SK-N-MC (cell line): ENCODE results near the gene SLC25A22.

Experiments
- DNase-seq: peaks from one replicate; pipeline ENCODE4 v3.0.0-alpha.2; 2011; ENCODE audit warnings: low read depth, low spot score
- H3K27ac ChIP-seq: fragments of 200-600 bp; sonication (generic); 2 replicates; pipeline ENCODE4 v1.5.1; 2016; ENCODE audit warnings: mixed run types
- H3K36me3 ChIP-seq: fragments of 200-600 bp; sonication (generic); 2 replicates; pipeline ENCODE4 v1.6.1; 2017; ENCODE audit warnings: antibody characterized with exemption, low read length, mixed read lengths; ENCODE audit not compliant: insufficient read depth
- H3K4me3 ChIP-seq: fragments of 200-600 bp; sonication (generic); 2 replicates; pipeline ENCODE4 v1.5.1; 2016
- H3K9ac ChIP-seq: fragments of 200-600 bp; sonication (generic); 2 replicates; pipeline ENCODE4 v1.8.0; 2017; ENCODE audit warnings: mixed run types, mixed read lengths; ENCODE audit not compliant: insufficient read length
- H3K9me3 ChIP-seq: fragments of 200-600 bp; sonication (generic); 2 replicates; pipeline ENCODE4 v1.6.1; 2017; ENCODE audit warnings: low read depth, mild to moderate bottlenecking, antibody characterized with exemption, low read length, moderate library complexity, mixed read lengths
- EZH2 ChIP-seq: fragments of 200-600 bp; sonication (generic); IDR thresholded peaks from one replicate; pipeline ENCODE4 v1.6.1; 2017; ENCODE audit warnings: antibody characterized with exemption
- FOXP2 ChIP-seq: optimal IDR thresholded peaks from 2 replicates; pipeline ENCODE3; 2011; ENCODE audit warnings: mild to moderate bottlenecking, moderate library complexity; ENCODE audit not compliant: insufficient read depth; ENCODE audit errors: extremely low read length, control extremely low read depth
- POLR2AphosphoS5 ChIP-seq: IDR thresholded peaks from 2 replicates; pipeline ENCODE4 v1.6.1; 2012; ENCODE audit warnings: mild to moderate bottlenecking, low read depth, low read length, borderline replicate concordance

SLC25A22 gene

GRCh38 chr11:790721-791564 is 7.1 kb downstream of the SLC25A22 start:
- Histone ChIP-seq H3K27ac (no peak overlapping the region), H3K9ac (no peak overlapping the region), H3K9me3 (no peaks in the 10 kb centered on the region), H3K4me3 (no peak overlapping the region), H3K36me3 (no peaks in the 10 kb centered on the region; the same call in 1 of the 2 replicates)
- TF ChIP-seq FOXP2 (no peak), EZH2 (no peak), POLR2AphosphoS5 (no peak)
- no peak for DNase-seq

- Histone ChIP-seq H3K9me3 (no peaks in the 10 kb centered on the region), H3K27ac (no peak within 1 kb of the TSS), H3K4me3 (no peak within 1 kb of the TSS), H3K36me3 (no peaks in the 10 kb centered on the region; the same call in 1 of the 2 replicates), H3K9ac (no peak within 1 kb of the TSS)
- TF ChIP-seq FOXP2 (no peak), EZH2 (no peak)
- no peak for DNase-seq
These were observed 8.1 kb downstream of the SLC25A22 start, which contains the start of gene CEND1 for GRCh38 chr11:789943-790342. TSS of gene CEND1 (minus strand) at chr11:790090. CDS start at chr11:788576, 1,514 bp downstream.

GRCh38 chr11:788953-789940 is 8.8 kb downstream of the SLC25A22 start:
- Histone ChIP-seq H3K4me3 (no peak overlapping the region), H3K9me3 (no peaks in the 10 kb centered on the region), H3K9ac (no peak overlapping the region), H3K27ac (no peak overlapping the region), H3K36me3 (no peaks in the 10 kb centered on the region; the same call in 1 of the 2 replicates)
- TF ChIP-seq FOXP2 (no peak), EZH2 (no peak), POLR2AphosphoS5 (no peak)
- DNase-seq: no peak

- no peaks in the 10 kb centered on the region for H3K9me3 ChIP-seq
- no peak for DNase-seq
- no peaks in the 10 kb centered on the region; the same call in 1 of the 2 replicates for H3K36me3 ChIP-seq
- TF ChIP-seq FOXP2 (no peak), POLR2AphosphoS5 (no peak), EZH2 (no peak)
- H3K9ac ChIP-seq: no peak overlapping the region
- H3K4me3 ChIP-seq: no peak overlapping the region
- no peak overlapping the region for H3K27ac ChIP-seq
These were observed 10.0 kb downstream of the SLC25A22 start for GRCh38 chr11:788009-788640.

DNA sequence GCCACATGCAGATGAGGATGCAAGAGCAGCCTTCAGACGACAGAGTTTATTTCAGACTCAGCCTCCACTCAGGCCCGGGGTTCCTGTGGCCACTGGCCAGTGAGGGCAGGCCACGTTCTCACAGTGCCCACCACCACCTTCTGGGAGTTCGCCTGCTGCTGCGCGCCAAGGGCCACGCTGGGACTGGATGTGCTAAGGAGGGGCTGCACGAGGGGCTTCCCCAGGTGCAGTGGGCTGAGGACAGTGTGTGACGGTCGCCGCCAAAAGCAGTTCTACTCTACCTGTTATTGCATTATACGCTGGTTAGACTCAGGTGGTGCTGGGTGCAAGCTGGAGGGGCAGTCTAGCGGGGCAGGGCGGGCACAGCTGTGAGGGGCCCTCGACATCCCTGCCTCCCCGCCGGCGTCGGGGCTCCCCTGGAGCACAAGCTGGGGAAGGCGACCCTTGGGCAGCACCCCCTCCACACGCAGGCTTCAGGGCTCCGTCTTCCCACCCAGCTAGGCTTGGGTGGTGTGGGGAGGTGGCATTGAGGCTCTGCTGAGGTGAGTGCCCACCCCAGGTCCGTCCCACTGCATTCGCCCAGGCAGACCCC is 10.9 kb downstream of the SLC25A22 start:
- Histone ChIP-seq H3K9me3 (no peaks in the 10 kb centered on the region), H3K27ac (no peak overlapping the region), H3K4me3 (no peak overlapping the region), H3K36me3 (no peaks in the 10 kb centered on the region), H3K9ac (no peak overlapping the region)
- no peak for DNase-seq
- no peak for TF ChIP-seq POLR2AphosphoS5
- TF ChIP-seq FOXP2: no peak
- TF ChIP-seq EZH2: no peak

GRCh38 chr11:786235-787083 is 11.6 kb downstream of the SLC25A22 start:
- Histone ChIP-seq H3K9me3 (no peaks in the 10 kb centered on the region), H3K4me3 (no peak overlapping the region), H3K36me3 (no peaks in the 10 kb centered on the region), H3K9ac (no peak overlapping the region), H3K27ac (no peak overlapping the region)
- no peak for TF ChIP-seq EZH2
- no peak for TF ChIP-seq POLR2AphosphoS5
- TF ChIP-seq FOXP2: no peak
- no peak for DNase-seq

- H3K27ac ChIP-seq: no peak overlapping the region
- no peaks in the 10 kb centered on the region for H3K36me3 ChIP-seq
- H3K9me3 ChIP-seq: no peaks in the 10 kb centered on the region
- H3K9ac ChIP-seq: no peak overlapping the region
- TF ChIP-seq EZH2: no peak
- peak; percentile 13; the same call in 1 of the 2 replicates for TF ChIP-seq POLR2AphosphoS5
- no peak overlapping the region for H3K4me3 ChIP-seq
- peak; percentile 18 for DNase-seq
These were observed 14.5 kb downstream of the SLC25A22 start for GRCh38 chr11:783581-784015.
